Measurements from ENCODE around the gene STXBP1.
A peak's percentile ranks its signal among the peaks of the same experiment; 100 is the strongest.

The STXBP1 gene

GRCh38 chr9:127705577-127706379, 93.7 kb downstream of the STXBP1 start:
- H3K4me3 ChIP-seq (ENCODE audit: control insufficient read depth, low read depth, low read length), result no peak overlapping the region
- no peak for DNase-seq (ENCODE audit: low read depth)
- TF ChIP-seq CTCF (conservative IDR thresholded peaks at IDR 0.05; ENCODE audit: control insufficient read depth, insufficient read depth, low read depth, low read length), result no peak

- no peak for TF ChIP-seq CTCF (conservative IDR thresholded peaks at IDR 0.05; ENCODE audit: control insufficient read depth, insufficient read depth, low read depth, low read length)
These were observed 94.8 kb downstream of the STXBP1 start, which contains the start of gene CFAP157 for GRCh38 chr9:127706836-127707241. Gene CFAP157 (plus strand): TSS chr9:127706988. CDS start chr9:127707032, 44 bp downstream.

GRCh38 chr9:127707766-127708165, 95.7 kb downstream of the STXBP1 start:
- no peak overlapping the region for H3K4me3 ChIP-seq (ENCODE audit: control insufficient read depth, low read depth, low read length)
- no peak for TF ChIP-seq CTCF (conservative IDR thresholded peaks at IDR 0.05; ENCODE audit: control insufficient read depth, insufficient read depth, low read depth, low read length)
- peak; percentile 16 for DNase-seq (ENCODE audit: low read depth)

More at GRCh38 chr9:127706836-127707241, 94.8 kb downstream of the STXBP1 start, which contains the start of gene CFAP157:
- H3K4me3 ChIP-seq (ENCODE audit: control insufficient read depth, low read depth, low read length), result no peak within 1 kb of the TSS
- DNase-seq (ENCODE audit: low read depth), result no peak

- TF ChIP-seq CTCF (conservative IDR thresholded peaks at IDR 0.05; ENCODE audit: control insufficient read depth, insufficient read depth, low read depth, low read length), result no peak
- H3K4me3 ChIP-seq (ENCODE audit: control insufficient read depth, low read depth, low read length), result no peak overlapping the region
- no peak for DNase-seq (ENCODE audit: low read depth)
These were observed 97.0 kb downstream of the STXBP1 start for GRCh38 chr9:127708952-127709587.

GRCh38 chr9:127710204-127710783, 98.2 kb downstream of the STXBP1 start:
- no peak for DNase-seq (ENCODE audit: low read depth)
- no peak overlapping the region for H3K4me3 ChIP-seq (ENCODE audit: control insufficient read depth, low read depth, low read length)
- TF ChIP-seq CTCF (conservative IDR thresholded peaks at IDR 0.05; ENCODE audit: control insufficient read depth, insufficient read depth, low read depth, low read length), result no peak

GRCh38 chr9:127711226-127711701, 99.2 kb downstream of the STXBP1 start:
- no peak for DNase-seq (ENCODE audit: low read depth)
- no peak overlapping the region for H3K4me3 ChIP-seq (ENCODE audit: control insufficient read depth, low read depth, low read length)
- no peak for TF ChIP-seq CTCF (conservative IDR thresholded peaks at IDR 0.05; ENCODE audit: control insufficient read depth, insufficient read depth, low read depth, low read length)
